ELR (cell line): ENCODE measurements around the gene KIR2DL3.
"Not testable (repeated sequence)": the region's sequence is repeated elsewhere in the genome, so short reads cannot be mapped to it uniquely, and the experiment has no call there.

ENCODE experiments used
- DNase-seq: peaks from one replicate; pipeline ENCODE4 v3.0.0-alpha.2; 2015; ENCODE audit warnings: low read depth

The KIR2DL3 gene

DNA sequence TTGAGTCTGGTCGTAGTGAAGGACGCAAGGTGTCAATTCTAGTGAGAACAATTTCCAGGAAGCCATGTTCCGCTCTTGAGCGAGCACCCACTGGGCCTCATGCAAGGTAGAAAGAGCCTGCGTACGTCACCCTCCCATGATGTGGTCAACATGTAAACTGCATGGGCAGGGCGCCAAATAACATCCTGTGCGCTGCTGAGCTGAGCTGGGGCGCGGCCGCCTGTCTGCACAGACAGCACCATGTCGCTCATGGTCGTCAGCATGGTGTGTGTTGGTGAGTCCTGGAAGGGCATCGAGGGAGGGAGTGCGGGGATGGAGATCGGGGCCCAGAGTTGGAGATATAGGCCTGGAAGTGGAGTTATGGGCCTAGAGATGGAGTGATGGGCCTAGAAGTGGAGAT lies at the start of gene KIR2DL3:
Gene KIR2DL3 (plus strand): TSS at position 208 of the 400 bp plus-strand sequence. CDS start 33 bp downstream, at position 241.
- DNase-seq, result not testable (repeated sequence)

DNA sequence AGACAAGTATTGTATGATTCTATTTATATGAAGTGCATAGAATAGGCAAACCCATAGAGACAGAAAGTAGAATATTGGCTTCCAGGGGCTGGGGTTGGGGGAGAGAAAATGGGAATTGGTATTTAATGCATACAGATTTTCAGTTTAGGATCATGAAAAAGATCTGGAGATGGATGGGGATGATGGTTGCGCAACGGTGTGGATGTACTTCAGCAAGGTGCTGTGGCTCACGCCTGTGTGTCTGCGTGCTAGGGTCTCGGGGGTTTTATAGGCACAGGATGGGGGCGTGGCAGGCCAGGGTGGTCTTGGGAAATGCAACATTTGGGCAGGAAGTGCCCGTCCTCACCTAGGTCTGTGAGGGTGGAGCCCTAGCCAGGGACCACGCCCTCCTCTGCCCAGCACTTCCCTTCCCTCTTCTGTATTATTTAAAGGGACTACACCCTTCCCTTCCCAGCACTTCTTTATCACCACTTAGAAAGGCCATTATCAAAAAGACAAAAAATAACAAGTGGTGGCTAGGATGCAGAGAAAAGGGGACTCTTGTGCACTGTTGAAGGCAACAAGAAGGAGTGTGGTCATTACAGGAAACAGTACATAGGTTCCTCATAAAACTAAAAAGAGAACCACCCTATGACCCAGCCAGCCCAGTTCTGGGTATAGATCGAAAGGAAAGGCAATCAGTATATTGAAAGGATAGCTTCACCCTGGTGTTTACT lies 46.6 kb upstream of the KIR2DL3 start:
- no peak for DNase-seq

GRCh38 chr19:54692298-54692615 lies 46.1 kb upstream of the KIR2DL3 start:
- DNase-seq, result no peak

- DNase-seq, result no peak
Measured at GRCh38 chr19:54694648-54695047, 43.7 kb upstream of the KIR2DL3 start.

GRCh38 chr19:54696117-54696548 lies 42.2 kb upstream of the KIR2DL3 start:
- no peak for DNase-seq

DNA sequence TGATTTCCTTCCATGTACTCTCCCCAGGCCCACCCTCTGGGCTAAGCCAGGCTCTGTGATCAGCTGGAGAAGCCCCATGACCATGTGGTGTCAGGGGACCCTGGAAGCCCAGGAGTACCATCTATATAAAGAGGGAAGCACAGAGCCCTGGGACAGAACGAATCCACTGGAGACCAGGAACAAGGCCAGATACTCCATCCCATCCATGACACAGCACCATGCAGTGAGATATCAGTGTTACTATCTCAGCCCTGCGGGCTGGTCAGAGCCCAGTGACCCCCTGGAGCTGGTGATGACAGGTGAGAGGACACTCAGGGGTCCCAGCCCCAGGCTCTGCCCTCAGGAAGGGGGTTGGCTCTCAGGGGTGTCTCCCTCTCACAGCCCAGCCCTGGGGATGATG lies 41.5 kb upstream of the KIR2DL3 start:
- DNase-seq, result no peak

DNA sequence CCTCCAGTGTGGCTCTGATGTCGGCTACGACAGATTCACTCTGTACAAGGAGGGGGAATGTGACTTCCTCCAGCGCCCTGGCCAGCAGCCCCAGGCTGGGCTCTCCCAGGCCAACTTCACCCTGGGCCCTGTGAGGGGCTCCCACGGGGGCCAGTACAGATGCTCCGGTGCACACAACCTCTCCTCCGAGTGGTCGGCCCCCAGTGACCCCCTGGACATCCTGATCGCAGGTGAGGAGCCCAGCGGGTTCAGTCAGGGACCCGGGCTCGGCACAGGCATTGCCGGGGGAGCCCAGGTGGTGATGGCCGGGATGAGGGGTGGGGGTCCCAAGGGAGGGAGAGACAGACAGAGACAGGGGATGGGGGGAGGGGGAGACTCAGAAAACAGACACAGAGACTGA lies 40.6 kb upstream of the KIR2DL3 start:
- DNase-seq, result not testable (repeated sequence)

- DNase-seq, result no peak
Measured at GRCh38 chr19:54704928-54705327, 33.4 kb upstream of the KIR2DL3 start.

- DNase-seq, result no peak
Measured at GRCh38 chr19:54707962-54708361, 30.4 kb upstream of the KIR2DL3 start.

DNA sequence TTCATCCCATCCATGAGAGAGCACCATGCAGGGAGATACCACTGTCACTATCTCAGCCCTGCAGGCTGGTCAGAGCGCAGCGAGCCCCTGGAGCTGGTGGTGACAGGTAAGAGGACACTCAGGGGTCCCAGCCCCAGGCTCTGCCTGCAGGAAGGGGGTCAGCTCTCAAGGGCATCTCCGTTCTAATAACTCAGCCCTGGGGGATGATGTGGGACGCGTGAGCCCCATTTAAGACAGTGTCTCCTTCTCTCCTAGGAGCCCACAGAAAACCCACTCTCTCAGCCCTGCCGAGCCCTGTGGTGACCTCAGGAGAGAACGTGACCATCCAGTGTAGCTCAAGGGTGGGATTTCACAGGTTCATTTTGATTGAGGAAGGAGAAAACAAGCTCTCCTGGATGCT lies 29.5 kb upstream of the KIR2DL3 start:
- no peak for DNase-seq

GRCh38 chr19:54709212-54709948 lies 28.9 kb upstream of the KIR2DL3 start:
- DNase-seq, result no peak

DNA sequence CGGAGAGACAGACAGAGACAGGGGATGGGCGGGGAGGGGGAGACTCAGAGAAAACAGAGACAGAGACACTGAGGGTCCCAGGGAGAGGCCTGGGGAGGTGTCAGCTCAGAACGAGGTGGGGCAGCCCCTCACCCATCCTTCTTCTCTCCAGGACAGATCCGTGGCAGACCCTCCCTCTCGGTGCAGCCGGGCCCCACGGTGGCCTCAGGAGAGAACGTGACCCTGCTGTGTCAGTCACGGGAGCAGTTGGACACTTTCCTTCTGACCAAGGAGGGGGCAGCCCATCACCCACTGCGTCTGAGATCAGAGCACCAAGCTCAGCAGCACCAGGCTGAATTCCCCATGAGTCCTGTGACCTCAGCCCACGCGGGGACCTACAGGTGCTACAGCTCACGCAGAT lies 28.4 kb upstream of the KIR2DL3 start:
- not testable (repeated sequence) for DNase-seq

DNA sequence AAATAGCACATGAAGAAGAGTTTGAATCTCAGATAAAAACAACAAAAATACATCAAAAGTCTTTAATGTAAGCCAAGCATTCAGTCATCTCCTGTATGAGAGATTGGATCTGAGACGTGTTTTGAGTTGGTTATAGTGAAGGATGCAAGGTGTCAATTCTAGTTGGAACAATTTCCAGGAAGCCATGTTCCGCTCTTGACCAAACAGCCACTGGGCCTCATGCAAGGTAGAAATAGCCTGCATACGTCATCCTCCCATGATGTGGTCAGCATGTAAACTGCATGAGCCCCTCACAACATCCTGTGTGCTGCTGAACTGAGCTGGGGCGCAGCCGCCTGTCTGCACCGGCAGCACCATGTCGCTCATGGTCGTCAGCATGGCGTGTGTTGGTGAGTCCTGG lies 14.2 kb upstream of the KIR2DL3 start, which contains the start of gene KIR3DL3:
Gene KIR3DL3 (plus strand): TSS at position 301 of the 400 bp plus-strand sequence. CDS start 55 bp downstream, at position 356.
- no peak for DNase-seq

DNA sequence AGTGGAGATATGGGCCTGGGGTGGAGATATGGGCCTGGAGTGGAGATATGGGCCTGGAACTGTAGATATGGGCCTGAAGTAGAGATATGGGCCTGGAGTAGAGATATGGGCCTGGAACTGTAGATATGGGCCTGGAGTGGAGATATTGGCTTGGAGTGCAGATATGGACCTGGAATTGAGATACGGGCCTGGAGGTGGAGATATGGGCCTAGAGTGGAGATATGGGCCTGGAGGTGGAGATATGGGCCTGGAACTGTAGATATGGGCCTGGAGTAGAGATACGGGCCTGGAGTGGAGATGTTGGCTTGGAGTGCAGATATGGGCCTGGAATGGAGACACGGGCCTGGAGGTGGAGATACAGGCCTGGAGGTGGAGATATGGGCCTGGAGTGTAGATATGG lies 13.7 kb upstream of the KIR2DL3 start:
- no peak for DNase-seq

- DNase-seq, result no peak
Measured at GRCh38 chr19:54725321-54725720, 13.0 kb upstream of the KIR2DL3 start.

- DNase-seq, result no peak
Measured at GRCh38 chr19:54727562-54727961, 10.8 kb upstream of the KIR2DL3 start.

DNA sequence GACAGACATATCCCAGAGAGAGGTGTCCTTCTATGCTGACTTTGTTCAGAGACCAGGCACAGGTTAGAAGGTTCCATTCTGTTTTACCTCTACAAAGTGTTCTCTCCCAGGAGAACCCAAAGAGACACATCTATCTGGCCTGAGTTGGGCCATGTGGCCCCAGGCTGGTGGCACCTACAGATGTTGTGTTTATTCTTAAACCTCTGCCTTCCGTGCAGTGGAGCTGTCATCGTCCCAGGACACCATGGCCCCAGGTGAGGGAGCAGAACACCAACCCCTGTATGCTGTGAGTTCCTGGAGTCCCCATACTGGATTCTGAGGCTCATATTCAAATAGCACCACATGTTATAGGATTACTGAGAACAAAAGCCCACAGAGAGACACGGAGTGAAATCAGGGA lies 10.1 kb upstream of the KIR2DL3 start:
- DNase-seq, result no peak

DNA sequence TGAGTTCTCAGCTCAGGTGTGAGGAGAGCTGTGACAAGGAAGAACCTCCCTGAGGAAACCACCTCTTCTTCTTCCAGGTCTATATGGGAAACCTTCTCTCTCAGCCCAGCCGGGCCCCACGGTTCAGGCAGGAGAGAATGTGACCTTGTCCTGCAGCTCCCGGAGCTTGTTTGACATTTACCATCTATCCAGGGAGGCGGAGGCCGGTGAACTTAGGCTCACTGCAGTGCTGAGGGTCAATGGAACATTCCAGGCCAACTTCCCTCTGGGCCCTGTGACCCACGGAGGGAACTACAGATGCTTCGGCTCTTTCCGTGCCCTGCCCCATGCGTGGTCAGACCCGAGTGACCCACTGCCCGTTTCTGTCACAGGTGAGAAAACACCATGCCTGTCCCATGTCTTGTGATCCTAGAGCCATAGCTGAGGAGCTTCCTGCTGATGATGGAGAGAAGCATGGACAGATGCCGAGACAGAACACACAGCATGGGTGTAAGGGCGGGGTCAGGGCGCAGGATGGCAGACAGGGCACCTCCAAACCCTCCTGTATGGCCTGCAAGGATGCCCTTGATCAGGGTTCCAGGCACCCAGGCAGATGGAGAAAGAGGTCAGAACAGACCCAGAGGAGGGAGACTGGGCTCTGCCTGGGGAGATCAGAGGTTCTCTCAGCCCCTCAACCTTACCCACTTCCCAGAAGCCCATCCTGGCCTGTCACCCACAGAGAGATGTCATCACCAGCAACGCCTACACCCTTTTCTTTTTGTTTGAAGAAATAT lies 8.7 kb upstream of the KIR2DL3 start:
- DNase-seq, result no peak

DNA sequence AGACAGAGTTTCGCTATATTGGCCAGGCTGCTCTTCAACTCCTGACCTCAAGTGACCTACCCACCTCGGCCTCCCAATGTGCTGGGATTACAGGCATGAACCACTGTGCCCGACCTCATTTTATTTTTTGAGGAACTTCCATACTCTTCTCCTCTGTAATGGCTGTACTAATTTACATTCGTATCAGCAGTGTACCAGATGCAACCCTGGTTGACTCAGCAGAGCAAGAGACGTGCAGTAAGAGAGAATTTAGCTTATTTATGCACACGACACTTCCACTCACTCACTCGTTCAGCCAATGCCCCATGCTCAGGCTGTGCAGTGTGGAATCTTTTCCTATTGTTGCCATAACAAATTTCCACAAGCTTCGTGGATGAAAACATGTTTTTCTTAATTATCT lies 7.1 kb upstream of the KIR2DL3 start:
- no peak for DNase-seq

DNA sequence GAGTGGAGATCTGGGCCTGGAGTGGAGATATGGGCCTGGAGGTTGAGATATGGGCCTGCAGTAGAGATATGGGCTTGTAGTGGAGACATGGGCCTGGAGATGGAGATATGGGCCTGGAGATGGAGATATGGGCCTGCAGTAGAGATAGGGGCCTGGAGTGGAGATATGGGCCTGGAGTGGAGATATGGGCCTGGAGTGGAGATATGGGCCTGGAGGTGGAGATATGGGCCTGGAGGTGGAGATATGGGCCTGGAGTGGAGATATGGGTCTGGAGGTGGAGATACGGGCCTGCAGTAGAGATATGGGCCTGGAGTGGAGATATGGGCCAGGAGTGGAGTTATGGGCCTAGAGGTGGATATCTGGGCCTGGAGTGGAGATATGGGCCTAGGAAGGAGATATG lies 402 bp downstream of the KIR2DL3 start:
- no peak for DNase-seq

DNA sequence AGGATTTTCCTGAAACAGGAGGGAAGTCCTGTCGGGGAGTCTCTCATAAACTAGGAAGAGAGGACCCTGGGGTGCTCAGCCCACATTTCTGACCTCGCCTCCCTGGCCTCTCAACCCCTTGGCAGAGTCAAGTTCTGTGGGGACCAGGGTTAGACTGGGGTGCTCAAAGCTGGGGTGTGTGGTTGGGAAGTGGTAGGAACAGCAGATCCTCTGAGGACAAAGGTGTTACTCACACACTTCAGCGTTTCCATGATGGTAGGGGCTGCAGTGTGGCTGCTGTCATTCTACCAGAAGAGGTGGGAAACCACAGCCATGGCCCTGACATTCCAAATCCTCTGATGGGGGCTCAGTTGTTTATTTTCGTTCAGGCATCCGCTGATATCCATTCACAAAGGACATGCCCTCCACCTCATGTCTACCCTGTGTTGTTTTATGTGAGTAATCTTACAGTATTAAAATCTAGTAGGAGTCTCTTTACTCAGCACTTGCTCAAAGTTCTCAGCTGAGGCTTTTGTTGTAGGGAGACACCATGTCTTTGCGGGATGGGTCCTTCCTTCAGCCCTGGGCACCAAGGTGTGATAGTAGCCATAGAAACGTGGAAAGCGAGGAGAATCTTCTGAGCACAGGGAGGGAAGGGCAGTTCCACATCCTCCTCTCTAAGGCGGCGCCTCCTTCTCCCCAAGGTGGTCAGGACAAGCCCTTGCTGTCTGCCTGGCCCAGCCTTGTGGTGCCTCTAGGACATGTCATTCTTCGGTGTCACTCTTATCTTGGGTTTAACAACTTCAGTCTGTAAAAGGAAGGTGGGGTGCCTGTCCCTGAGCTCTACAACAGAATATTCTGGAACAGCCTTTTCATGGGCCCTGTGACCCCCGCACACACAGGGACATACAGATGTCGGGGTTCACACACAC lies 1.5 kb downstream of the KIR2DL3 start:
- DNase-seq, result no peak

GRCh38 chr19:54741950-54742349 lies 3.6 kb downstream of the KIR2DL3 start:
- not testable (repeated sequence) for DNase-seq
